HG03135 (cell line): Measurements from ENCODE around the gene DEXI.
"Not testable (repeated sequence)": the region's sequence is repeated elsewhere in the genome, so short reads cannot be mapped to it uniquely, and the experiment has no call there.

Source experiments
- ATAC-seq: cut with Tn5 transposase; IDR thresholded peaks from one replicate; pipeline ENCODE4 v1.9.1; 2021; ENCODE audit warnings: mild to moderate bottlenecking, moderate library complexity; ENCODE audit not compliant: unreplicated experiment

The DEXI gene

DNA sequence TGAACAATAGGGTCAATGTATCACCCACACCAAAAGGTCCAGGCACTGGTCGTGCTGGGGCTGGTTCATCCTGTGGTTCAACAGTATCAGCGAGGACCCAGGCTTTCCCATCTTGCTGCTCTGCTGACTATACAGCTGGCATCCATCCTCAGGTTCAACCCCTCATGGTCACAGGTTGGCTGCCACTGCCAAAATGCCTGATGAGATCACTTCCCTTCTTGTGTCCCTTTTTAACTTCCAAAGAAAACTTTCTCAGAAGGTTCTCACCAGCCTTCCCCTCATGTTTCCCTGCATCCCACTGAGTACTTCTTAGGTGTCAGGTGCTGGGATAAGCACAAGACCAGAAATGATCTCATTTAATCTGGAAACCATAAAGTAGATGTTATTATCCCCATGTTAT lies 27.8 kb upstream of the DEXI start:
- no peak for ATAC-seq

DNA sequence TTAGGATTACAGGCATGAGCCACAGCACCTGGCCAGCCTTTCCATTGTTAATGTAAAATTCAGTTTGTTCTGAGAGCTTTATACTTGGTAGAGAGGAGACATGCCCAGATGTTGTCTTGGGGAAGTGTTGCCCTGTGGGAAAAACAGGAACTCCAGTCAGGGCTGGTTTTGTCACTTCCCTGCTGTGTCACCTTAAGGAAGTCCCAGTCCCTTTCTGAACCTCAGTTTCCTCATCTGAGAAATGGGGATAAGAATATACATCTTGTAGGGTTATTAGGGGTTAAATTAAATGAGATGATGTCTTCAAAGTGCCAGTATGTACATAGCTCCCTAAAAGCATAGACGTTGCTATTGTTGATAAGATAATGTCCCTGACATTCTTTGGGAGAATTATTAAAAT lies 27.3 kb upstream of the DEXI start:
- no peak for ATAC-seq

DNA sequence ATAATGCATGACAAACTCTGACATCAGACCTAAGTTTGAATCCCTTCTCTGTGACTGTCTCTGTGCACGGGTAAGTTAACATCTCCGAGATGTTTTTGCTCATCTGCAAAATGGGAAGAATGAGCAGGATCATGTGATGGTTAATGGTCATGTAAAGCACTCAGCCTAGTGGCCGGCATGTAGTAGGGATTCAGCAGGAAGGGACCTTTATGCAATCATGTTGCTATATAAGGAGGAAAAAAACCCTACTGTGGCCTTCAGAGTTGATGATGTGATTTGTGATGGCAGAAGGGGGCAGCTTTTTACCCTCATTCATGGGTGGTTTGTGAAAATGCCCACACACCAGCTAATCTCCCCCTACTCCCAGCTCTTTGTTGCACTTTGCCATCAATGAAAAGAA lies 26.2 kb upstream of the DEXI start:
- no peak for ATAC-seq

DNA sequence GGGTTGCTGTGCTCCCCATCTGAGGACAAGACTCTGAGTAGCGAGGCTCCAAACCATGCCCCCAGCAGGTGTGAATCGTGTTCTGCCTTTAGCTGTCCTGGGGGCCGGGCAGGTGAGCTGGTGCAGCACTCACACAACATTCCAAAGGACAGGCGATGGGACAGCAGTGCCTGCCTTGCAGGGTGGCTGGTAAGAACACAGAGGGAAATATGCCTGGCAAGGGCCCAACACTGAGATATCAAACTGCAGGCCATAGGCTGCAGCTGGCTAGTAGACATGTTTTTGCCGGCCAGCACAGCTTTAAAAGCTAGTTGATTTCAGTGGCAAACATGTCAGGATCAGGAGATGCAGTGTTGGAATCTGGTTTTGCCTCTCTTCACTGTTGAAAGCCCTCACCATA lies 25.7 kb upstream of the DEXI start:
- ATAC-seq, result no peak

DNA sequence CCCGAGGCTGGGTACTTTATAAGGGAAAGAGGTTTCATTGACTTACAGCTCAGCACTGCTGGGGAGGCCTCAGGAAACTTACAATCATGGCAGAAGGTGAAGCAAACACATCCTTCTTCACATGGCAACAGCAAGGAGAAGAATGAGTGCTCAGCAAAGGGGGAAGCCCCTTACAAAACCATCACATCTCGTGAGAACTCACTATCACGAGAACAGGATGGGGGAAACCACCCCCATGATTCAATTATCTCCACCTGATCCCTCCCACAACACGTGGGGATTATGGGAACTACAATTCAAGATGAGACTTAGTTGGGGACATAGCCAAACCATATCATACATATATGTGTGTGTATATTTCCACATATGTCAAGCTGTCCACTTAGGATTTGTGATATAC lies 24.3 kb upstream of the DEXI start:
- ATAC-seq, result not testable (repeated sequence)

DNA sequence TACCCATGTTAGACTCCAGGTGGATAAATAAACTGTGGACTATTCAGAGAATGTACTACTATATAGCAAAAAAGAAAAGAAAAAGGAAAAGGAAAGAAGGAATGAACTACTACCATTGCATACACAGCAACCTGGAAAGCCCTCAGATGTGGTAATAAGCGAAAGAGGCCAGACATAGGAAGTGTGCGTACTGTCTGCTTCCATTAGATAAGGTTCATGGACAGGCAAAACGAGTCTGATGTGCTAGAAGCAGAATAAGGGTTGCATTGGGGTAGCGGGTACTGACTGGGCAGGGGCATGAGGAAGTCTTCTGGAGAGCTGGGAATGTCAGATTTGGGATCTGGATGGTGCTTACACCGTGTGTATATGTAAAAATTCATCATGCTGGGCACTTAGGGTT lies 23.9 kb upstream of the DEXI start:
- no peak for ATAC-seq

DNA sequence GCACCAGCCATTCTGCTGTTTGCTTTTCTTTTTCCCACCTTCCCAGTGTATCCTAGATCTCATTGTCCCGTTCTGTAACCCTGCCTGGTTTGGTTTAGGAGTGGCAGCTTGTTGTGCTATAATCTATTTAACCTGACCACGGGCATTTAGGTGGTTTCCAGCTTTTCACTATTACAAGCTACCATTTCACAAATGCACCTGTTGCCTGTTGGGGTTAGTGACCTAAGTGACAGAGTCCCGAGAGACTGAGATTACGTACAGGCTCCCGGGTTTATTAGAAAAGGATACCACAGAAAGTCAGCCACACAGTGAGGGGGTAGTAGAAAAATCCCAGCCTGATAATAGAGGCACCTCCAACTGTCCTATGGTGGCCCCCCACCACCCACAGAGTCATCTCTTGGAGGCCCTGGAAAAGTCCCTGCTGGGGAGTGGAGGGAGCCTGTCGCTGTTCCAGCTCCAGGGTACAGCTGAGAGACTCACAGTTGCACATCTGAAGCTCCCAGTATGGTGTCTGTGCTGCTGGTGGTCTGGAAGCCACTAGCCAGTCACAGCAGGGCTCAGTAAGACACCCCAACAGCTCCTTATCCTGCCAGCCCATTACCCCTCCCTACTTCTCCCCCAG lies 23.3 kb upstream of the DEXI start:
- ATAC-seq, result peak; percentile 58

DNA sequence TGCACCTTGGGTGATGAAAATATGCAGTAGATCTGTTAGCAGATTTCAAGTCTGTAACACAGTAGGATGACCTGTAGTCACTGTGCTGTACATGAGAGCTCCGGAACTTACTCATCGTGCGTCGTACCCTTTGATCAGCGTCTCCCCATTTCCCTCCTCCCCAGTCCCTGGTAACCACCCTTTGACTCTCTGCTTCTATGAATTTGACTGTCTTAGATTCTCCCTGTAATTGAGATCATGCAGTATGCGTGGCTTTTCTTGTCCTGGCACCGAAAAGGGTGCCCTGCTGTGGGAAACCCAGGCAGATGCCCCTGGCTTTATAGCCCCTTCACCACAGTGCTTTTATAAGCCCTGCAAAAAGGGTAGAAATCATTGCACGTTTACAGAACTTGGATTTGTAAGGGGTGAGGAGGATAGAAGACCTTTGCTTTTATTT lies 22.6 kb upstream of the DEXI start:
- no peak for ATAC-seq

DNA sequence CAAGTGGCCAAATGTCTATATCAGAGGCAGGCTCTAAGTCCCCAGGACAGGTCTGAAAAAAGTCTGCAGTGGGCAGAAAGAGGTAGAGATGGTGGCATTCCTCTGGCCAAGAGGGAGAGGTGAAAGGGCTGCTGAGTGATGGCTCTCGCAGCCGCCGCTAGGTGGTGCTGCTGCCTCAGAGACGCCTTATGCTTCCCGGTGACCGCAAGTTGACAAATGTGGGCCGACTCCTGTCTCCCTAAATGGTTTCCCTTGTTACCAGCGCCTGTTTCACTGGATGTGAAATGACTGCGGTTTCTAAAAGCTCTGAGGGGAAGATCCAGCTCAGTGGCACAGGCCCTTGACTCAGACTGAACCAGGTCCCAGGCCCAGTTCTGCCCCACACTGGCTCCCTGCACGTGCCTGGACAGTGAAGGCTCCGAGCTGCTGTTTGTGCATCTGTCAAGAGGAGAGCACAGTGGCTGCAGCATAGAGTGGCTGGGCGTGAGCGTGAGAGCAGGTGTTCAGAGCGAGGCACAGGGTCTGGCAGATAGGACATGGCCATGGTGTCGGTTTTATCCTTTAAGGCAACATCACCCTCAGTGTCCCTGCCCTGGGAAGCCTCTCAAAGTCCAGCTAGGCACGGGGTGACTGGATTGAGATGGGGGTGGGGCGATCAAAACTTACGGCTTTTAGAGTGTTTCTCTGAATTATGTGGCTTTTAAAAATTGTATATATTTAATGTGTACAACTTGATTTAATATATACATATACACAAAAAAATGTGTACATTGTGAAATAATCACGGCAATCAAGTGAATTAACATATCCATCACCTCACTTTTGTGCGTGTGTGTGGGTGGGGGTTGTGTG lies 22.0 kb upstream of the DEXI start:
- ATAC-seq, result peak; percentile 44

DNA sequence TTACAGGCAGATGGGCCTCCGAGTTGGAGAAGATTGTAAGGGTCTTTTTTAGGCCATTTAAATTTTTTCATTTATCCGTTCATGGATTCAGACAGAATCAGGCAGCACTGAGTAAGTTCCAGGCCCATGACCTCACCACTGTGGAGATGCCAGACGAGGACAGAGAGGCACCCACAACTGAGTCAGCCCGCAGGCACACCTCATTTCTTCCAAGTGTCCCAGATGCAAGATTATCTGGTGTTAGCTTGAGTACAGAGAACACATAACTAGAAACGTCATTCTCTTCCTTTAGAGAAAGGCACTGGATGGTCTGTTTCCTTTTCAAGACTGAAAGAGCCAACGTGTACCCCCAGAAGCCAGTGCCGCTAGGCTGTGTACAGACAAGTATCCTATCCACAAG lies 19.0 kb upstream of the DEXI start:
- no peak for ATAC-seq

DNA sequence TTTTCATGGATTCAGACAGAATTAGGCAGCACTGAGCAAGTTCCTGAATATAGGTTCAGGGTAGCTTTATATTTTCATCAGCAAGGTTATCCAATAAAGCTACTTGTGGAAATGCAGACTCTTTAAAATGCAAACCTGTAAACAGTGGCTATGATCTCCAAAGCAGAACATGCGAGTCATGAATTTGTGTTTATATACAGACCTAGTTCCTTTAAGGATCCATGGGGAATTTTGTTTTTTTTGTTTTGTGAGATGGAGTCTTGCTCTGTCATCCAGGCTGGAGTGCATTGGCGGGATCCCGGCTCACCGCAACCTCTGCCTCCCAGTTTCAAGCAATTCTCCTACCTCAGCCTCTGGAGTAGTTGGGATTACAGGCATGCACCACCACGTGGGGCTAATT lies 16.9 kb upstream of the DEXI start:
- ATAC-seq, result no peak

DNA sequence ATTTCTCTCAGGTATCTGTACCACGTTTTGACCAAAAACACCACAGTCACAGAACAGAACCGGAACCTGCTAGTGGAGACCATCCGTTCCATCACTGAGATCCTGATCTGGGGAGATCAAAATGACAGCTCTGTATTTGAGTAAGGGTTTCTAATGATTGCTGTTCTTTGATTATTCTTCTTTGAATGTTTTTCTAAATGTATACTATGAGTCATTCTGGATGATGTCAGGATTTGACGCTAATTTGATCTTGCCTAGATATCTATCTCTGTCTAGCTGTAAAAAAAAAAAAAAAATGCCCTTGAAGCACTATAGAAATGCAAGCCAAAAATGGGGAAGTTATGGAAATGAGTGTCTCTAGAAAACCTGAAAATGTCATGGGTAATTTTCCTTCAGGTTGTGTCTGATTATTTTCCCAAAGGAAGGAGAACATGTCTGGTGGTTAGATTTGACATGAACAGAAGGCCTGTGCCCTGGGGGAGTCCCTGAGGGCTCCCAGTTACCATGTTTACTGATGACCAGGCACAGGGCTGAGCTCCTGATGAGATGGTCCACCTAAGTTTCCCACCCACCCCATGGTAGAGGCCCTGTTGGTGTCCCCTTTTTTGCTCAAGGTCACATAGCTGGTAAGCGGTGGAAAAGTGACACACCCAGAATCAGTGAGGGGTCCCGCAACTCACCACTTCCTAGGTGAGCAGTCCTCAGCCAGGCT lies 15.7 kb upstream of the DEXI start:
- ATAC-seq, result no peak

DNA sequence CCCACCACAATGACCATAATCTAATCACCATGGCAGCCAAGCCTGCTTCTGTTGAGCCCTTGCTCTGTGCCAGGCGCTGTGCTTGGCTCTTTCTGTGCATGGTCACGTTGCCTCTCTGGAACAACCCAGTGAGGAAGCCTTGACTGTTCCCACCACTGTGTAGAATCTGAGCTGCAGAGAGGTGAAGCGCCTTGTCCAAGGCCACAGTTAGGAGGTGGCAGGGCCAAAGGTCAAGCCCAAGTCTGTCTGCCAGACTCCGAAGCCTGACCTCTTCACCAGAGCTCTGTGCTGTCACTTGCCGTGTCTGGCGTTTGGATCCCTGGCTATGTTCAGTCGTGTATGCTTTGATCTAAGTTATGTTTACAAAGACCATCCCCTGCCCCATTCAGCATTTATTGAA lies 12.6 kb upstream of the DEXI start:
- no peak for ATAC-seq

DNA sequence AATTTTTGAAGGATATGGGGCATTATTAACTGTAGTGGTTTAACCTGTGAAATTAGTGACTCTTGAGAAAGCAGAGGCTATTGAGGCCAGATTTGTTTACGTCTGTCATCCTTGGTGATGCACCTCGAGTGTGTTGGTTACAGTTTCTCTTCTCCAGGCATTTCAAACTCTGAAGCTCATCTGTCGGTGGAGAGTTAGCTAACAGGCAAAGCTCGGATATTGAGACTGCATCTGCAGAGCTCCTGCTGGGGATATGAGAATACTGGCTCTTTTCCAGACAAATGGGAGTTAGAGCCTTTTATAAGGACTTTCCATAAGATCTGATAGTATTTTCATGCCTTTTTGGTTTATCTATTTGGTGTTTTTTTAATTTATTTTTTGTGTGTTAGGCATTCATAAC lies 8.8 kb upstream of the DEXI start:
- ATAC-seq, result no peak

DNA sequence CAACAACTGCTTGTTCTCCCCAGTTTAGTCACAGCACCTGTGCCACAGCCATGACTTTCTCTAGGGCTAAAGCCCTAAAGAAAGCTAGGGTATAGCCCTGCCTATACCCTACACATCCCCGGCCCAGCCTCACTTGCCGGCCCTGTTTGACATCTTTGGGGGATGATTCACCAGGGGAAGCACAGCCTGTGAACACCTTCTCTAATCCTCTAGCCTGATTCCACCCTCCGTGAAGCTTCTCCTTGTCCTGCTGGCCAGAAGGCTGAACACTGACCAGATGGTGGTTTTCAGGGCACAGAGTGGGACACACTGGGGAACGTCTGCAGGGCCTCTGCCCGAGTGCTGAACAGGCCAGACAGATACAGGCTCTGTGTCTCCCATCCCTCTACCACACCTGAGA lies 8.1 kb upstream of the DEXI start:
- ATAC-seq, result no peak

DNA sequence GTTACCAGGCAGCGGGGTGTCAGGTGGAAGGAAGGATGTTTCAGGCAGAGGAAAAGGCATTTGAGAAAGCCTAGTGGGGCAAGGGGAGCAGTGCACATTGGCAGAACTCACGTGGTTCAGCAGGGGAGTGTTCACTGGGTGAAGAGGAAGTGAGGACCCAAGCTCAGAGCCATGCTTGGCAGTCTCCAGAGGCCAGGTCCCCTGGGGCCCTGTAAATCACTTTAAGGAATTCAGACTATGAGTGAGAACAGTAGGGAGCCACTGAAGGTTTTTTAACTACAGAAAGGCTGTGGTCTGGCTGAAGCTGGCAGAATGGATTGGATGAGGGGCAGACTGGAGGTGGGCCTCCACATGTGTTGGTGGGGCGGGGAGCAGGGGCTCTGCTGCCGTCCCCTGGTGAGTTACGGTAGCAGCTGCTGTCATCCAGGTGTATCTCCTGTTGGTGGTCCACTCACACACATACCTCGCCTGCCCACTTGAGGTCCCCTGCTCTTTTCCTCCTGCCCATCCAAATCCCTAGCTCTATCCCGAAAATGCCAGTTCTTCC lies 7.2 kb upstream of the DEXI start:
- peak; percentile 76 for ATAC-seq

DNA sequence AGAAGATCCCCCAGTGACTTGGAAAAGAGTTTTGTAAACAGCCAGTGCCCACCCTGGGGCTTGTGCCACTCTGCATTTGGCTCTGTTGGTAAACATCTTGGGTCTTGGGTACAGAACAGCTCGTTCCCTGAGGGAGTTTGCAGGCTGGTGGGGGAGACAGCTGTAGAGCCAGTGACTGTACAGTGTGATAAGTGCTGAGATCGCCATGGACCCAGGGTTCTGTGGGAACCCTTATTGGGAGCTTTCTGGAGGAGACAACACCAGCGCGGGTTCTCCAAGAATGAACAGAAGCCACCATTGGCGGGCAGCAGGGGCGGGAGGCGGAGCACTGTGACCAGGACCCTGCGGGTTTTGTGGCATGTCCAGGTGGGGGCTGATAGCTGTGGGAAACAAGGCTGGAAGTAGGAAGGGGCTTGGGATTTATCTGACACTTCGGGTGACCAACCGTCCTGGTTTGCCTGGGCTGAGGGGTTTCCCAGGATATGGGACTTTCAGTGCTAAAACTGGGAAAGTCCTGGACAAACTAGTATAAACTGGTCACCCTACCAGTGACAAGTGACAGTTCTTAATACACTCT lies 5.0 kb upstream of the DEXI start:
- no peak for ATAC-seq

DNA sequence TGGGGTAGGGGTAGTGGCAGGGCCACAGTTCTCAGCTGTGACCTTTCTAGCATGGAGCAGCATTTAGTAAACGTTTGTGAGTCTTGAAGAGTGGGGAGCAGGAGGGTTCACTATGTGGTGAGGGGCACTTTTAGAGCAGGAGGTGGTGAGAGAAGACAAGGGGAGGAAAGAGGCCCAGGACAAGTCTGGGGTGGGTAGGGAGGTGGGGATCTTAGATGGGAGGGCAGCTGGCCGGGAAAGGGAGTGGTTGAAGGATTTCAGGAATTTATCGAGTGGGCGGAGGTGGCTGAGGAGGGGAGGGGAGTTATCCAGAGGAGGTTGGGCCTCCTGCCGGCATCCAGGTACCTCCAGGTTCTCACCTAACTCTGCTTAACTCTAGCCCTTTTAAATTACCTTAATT lies 4.0 kb upstream of the DEXI start:
- no peak for ATAC-seq

DNA sequence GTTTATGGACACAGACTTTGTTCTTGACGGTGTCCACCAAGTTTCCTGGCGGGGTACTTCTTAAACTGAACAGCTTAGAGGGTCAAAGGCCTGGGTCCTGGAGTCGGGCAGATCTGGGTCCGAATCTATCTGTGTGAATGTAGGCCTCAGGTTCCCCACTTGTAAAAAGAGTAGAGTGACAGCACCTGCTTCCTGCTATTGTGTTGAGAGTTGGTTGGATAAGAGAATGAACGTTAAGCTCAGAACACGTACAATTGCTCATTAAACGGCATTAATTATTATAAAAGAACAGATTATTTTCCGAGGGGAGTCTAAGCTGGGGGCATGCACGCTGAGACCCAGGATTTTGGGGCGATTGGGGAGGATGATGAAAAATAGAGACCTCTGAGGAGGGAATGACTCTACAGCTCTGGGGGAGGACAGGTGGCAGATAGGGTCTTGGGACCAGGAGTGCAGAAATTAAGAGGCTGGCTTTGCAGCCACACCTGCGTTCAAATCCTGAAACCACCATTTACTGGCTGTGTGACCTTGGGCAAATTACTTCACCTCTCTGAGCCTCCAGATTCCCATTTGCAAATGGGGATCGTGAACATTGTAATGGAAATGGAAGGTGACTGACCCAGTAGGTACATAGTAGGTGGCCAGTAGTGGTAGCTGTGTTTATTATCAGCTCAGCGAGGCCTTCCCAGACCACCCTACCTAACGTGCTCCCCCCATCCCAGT lies 3.0 kb upstream of the DEXI start:
- ATAC-seq, result no peak

DNA sequence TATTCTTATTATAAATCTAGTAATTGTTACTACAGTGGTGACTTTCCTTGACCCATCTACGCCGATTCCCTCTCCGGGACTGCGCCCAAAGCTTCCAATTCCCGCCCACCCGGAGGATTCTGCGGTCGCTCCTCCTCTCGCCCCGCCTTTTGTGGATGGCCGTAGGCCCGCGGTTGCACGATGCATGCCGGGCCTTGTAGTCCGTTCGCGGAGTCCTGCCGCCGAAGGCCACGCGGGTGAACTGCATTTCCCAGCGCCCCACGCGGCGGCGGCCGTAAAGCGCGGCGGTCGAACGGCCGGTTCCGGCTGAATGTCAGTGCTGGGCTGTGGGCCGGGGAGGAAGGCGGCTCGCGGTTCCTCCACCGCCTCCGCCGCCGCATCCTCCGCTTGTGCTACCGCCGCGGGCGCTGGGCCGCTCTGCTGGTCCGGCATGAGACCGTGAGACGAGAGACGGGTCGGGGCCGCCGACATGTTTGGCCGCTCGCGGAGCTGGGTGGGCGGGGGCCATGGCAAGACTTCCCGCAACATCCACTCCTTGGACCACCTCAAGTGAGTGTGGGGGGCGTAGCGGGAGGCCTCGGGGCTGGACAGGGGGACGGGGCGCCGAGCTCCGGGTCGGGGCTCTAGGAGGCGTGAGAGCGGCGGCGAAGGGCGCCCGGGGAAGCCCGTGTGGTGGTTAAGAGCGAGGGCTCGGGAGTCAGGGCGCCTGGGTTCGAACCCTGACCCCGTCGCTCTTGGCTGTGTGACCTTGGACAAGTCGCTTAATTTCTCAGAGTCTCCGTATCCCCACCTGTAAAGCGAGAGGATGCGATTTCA lies 2.2 kb upstream of the DEXI start, which contains the start of gene CLEC16A:
TSS of gene CLEC16A (plus strand) at position 316 of the 816 bp plus-strand sequence. CDS start at position 470, 154 bp downstream.
- peak; percentile 59 for ATAC-seq
